ENCODE results near the gene PXK. TPM values are rescaled to one million over a fixed set of nuclear protein-coding genes. Genes with fewer than 3 reads are reported as not detected.
A peak's percentile ranks its signal among the peaks of the same experiment; 100 is the strongest.

The PXK gene
- total RNA-seq, 6 donors from 2014 or later, result 17.6 to 38.8 (median 23.2) TPM

GRCh38 chr3:58329150-58329921 lies 3.4 kb upstream of the PXK start:
- TF ChIP-seq POLR2AphosphoS5 (IDR thresholded peaks at IDR 0.05), result no peak
- no peak for TF ChIP-seq CTCF (IDR thresholded peaks at IDR 0.05)
- no peak for TF ChIP-seq EP300 (IDR thresholded peaks at IDR 0.05)
- TF ChIP-seq POLR2A (IDR thresholded peaks at IDR 0.05), result no peak

GRCh38 chr3:58329922-58330413 lies 2.7 kb upstream of the PXK start:
- 91 to 98% methylated on average over 5 of the region's 5 CpGs for WGBS, 2 donors
- no peaks in the 10 kb centered on the region for H3K9me3 ChIP-seq
- H3K4me3 ChIP-seq, result no peak overlapping the region
- H3K36me3 ChIP-seq, result no peaks in the 10 kb centered on the region
- no peak for DNase-seq
- no peak for ATAC-seq (ENCODE audit: low FRiP score in 2 of 2)
- H3K4me1 ChIP-seq, result peaks cover 18 to 29% (median 24%) of the 10 kb centered on the region in 4 donors
- H3K27me3 ChIP-seq, result no peaks in the 10 kb centered on the region
- TF ChIP-seq POLR2AphosphoS5 (IDR thresholded peaks at IDR 0.05), result no peak
- TF ChIP-seq CTCF (IDR thresholded peaks at IDR 0.05), result no peak
- no peak for TF ChIP-seq EP300 (IDR thresholded peaks at IDR 0.05)
- no peak for TF ChIP-seq POLR2A (IDR thresholded peaks at IDR 0.05)
- no peak overlapping the region for H3K27ac ChIP-seq

More at GRCh38 chr3:58329150-58329921, 3.4 kb upstream of the PXK start:
- Histone ChIP-seq H3K4me1 (peaks cover 15 to 25% (median 20%) of the 10 kb centered on the region in 4 donors), H3K27me3 (no peaks in the 10 kb centered on the region), H3K4me3 (no peak overlapping the region), H3K9me3 (no peaks in the 10 kb centered on the region), H3K36me3 (no peaks in the 10 kb centered on the region), H3K27ac (no peak overlapping the region)
- DNase-seq, result no peak
- no peak for ATAC-seq (ENCODE audit: low FRiP score in 2 of 2)
- WGBS, 2 donors, result 88 to 94% methylated on average over 8 of the region's 8 CpGs

GRCh38 chr3:58331593-58332152 lies 1.0 kb upstream of the PXK start:
- Histone ChIP-seq H3K27ac (no peak overlapping the region), H3K4me1 (peaks cover 25 to 33% (median 27%) of the 10 kb centered on the region in 4 donors), H3K9me3 (no peaks in the 10 kb centered on the region), H3K4me3 (no peak overlapping the region), H3K36me3 (no peaks in the 10 kb centered on the region), H3K27me3 (no peaks in the 10 kb centered on the region)
- TF ChIP-seq EP300 (IDR thresholded peaks at IDR 0.05), result no peak
- no peak for DNase-seq
- WGBS, 2 donors, result 73 to 84% methylated on average over 4 of the region's 4 CpGs
- ATAC-seq (ENCODE audit: low FRiP score in 2 of 2), result no peak

GRCh38 chr3:58333206-58334012 lies 717 bp downstream of the PXK start:
- 0% methylated on average over 8 to 30 of the region's 37 CpGs for WGBS, 2 donors
- TF ChIP-seq POLR2AphosphoS5 (IDR thresholded peaks at IDR 0.05) (no peak), POLR2A (IDR thresholded peaks at IDR 0.05) (no peak), CTCF (IDR thresholded peaks at IDR 0.05) (no peak), EP300 (IDR thresholded peaks at IDR 0.05) (no peak)
- H3K27me3 ChIP-seq, result no peaks in the 10 kb centered on the region
- H3K36me3 ChIP-seq, result no peaks in the 10 kb centered on the region
- ATAC-seq (ENCODE audit: low FRiP score in 2 of 2), result peak in 1 of 2 donors; percentile 3
- peak; percentile 45 to 80 for DNase-seq
- peak overlapping the region; percentile 57 to 89 (median 80) for H3K27ac ChIP-seq
- peaks cover 26 to 39% (median 28%) of the 10 kb centered on the region in 4 donors for H3K4me1 ChIP-seq
- peak overlapping the region; percentile 53 to 97 (median 94) for H3K4me3 ChIP-seq
- H3K9me3 ChIP-seq, result no peaks in the 10 kb centered on the region

GRCh38 chr3:58334013-58334321 lies 1.3 kb downstream of the PXK start:
- Histone ChIP-seq H3K4me3 (peak overlapping the region; percentile 53 to 97 (median 94)), H3K4me1 (peaks cover 26 to 39% (median 28%) of the 10 kb centered on the region in 4 donors), H3K27ac (peak overlapping the region; percentile 52 to 89 (median 80)), H3K36me3 (no peaks in the 10 kb centered on the region), H3K9me3 (no peaks in the 10 kb centered on the region), H3K27me3 (no peaks in the 10 kb centered on the region)
- WGBS, 2 donors, result 23 to 24% methylated on average over 4 of the region's 4 CpGs
- DNase-seq (no peak), ATAC-seq (ENCODE audit: low FRiP score in 2 of 2) (no peak)
- TF ChIP-seq EP300 (IDR thresholded peaks at IDR 0.05), result no peak
- TF ChIP-seq POLR2AphosphoS5 (IDR thresholded peaks at IDR 0.05), result no peak
- no peak for TF ChIP-seq POLR2A (IDR thresholded peaks at IDR 0.05)
- no peak for TF ChIP-seq CTCF (IDR thresholded peaks at IDR 0.05)
